ENCODE data around the gene GSTT4.

The GSTT4 gene

DNA sequence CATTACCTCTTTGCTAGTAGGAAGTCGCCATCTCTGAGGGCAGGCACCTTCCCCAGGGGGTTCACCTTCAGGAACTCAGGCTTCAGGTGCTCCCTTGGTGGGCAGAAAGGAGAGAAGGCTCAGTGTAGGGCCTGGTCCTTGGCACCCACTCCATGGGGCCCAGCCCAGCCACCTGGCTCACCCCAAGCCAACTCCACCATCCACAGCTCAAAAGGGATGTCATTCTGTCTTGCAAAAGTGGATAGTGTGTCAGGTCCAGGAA, 2.7 kb upstream of the GSTT4 start:
- TF ChIP-seq, protein P1, sequence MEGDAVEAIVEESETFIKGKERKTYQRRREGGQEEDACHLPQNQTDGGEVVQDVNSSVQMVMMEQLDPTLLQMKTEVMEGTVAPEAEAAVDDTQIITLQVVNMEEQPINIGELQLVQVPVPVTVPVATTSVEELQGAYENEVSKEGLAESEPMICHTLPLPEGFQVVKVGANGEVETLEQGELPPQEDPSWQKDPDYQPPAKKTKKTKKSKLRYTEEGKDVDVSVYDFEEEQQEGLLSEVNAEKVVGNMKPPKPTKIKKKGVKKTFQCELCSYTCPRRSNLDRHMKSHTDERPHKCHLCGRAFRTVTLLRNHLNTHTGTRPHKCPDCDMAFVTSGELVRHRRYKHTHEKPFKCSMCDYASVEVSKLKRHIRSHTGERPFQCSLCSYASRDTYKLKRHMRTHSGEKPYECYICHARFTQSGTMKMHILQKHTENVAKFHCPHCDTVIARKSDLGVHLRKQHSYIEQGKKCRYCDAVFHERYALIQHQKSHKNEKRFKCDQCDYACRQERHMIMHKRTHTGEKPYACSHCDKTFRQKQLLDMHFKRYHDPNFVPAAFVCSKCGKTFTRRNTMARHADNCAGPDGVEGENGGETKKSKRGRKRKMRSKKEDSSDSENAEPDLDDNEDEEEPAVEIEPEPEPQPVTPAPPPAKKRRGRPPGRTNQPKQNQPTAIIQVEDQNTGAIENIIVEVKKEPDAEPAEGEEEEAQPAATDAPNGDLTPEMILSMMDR (conservative IDR thresholded peaks at IDR 0.05; ENCODE audit: low read depth): no peak
- H3K27ac ChIP-seq: no peak overlapping the region
- POLR2A ChIA-PET (ENCODE audit: low non-redundant PET): no interaction called here
- CTCF ChIA-PET: no interaction called here
- no peak for DNase-seq (ENCODE audit: low spot score)

DNA sequence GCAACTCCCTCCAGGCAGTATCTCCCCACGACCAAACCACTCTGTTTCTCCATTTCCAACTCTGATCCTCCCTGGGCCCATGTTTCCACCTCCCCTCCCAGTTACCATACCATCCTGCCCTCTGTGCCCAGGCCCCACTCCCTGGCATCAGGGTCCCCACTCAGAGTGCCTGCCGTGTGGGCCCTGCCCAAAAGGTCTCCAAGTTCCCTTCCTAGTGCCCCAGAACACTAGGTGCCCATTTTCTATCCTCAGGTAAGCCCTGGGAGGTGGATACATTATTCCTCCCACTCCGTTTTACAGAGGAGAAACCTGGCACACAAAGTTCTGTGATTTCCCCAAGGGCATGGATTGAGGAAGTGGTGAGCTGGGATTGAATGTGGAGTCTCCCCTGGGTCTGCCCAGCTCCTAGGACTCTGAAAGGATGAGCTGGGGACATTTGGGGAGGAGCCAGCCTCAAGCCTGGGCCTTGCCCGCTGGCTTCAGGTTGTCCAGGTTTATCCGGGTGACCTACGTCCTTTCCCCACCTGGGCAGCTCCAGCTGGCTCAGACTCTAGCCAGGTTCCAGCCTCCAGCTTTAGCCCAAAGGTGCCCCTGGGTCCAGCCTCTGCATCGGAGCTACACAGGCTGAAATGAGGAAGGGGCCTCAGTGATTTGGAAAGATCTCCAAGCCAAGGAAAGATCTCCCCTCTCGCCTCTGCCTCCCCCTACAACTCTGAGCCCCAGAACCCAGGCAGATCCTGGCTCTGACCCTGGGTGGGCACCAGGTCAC, 2.2 kb upstream of the GSTT4 start:
- H3K27ac ChIP-seq: no peak overlapping the region
- ChIA-PET POLR2A (ENCODE audit: low non-redundant PET) (no interaction called here), CTCF (no interaction called here)
- DNase-seq (ENCODE audit: low spot score): no peak
- TF ChIP-seq, protein P1 (conservative IDR thresholded peaks at IDR 0.05; ENCODE audit: low read depth): no peak

DNA sequence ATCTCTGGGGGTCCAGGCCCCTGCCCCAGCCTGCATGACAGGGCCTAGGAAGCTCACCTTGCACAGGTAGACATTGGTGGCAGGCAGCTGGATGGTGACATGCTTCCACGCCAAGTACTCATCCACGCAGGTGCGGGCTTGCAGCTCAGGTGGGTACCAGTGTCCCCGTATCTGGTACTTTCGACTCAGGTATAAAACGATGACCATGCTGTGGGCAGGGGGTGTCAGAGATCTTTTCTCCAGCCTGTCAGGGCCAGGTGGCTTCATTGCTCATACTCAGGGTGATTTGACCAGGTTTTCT, 1.6 kb upstream of the GSTT4 start:
- H3K27ac ChIP-seq: no peak overlapping the region
- ChIA-PET CTCF (no interaction called here), POLR2A (ENCODE audit: low non-redundant PET) (no interaction called here)
- TF ChIP-seq, protein P1 (conservative IDR thresholded peaks at IDR 0.05; ENCODE audit: low read depth): no peak
- no peak for DNase-seq (ENCODE audit: low spot score)

DNA sequence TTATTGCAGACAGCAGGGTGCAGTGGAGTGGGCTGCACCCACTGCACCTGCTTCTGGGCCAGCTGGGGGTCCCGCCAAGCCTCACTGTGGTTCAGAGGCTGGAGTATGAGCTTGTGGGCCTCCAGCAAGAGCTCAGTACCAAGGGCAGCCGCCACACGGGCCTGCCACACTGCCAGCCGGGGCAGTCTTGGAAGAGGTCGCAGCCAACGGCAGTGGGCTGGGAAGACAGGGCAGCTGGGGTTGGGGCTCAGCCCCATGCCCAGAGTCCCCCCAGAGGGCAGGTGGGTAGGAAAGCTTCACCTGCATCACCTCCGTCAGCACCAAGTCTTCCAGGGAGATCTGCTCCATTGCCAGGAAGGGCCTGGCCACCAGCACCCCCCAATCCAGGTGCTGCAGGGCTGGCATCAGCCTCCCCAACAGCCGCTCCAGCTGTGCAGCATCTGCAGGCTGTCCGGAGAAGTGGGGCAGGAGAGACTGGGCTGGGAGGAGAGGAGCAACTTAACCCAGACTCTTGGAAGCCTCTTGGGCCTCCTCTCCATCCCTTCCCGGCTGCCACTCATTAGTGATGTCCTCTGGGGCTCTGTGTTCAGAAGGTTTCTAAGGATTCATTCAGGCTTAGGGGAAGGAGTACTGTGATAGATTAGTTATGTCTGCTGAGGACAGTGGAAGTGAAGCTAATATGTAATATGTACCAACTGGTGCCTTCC, 1.1 kb upstream of the GSTT4 start:
- TF ChIP-seq, protein P1 (conservative IDR thresholded peaks at IDR 0.05; ENCODE audit: low read depth): no peak
- DNase-seq (ENCODE audit: low spot score): no peak
- no peak overlapping the region for H3K27ac ChIP-seq
- POLR2A ChIA-PET (ENCODE audit: low non-redundant PET): no interaction called here
- CTCF ChIA-PET: no interaction called here

DNA sequence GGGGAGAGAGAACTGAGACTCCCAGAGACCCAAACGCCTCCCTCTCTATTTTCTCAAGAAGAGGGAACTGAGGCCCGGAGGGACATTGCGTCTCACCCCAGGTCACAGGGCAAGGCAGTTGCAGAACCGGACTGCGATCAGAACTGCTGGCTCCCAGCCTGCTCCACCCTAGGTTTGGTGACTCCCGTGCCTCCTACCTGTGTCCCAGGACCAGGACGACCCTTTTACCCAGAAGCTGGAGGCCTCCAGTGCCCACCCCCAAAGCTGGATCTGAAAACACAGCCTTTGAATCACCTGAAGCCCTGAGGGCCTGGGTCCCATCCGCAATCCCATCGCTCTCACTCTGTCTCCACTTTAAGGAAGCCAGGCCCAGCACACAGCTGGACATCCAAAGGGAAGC, 1.4 kb downstream of the GSTT4 start:
- CTCF ChIA-PET: no interaction called here

DNA sequence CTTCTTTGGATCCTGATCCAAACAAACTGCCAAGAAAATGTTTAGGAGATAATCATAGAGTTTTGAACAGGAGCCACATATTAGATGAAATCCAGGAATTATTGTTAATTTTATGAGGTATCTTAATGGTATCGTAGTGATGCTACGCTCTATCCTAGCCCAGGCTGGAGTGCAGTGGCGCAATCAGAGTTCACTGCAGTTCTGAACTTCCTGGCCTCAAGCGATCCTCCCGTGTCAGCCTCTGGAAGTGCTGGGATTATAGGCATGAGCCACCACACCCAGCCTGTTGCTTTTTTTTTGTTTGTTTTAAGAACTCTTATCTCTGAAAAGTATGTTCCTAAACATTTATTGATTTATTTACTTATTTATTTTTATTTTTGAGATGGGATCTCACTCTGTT, 2.4 kb downstream of the GSTT4 start:
- ChIA-PET CTCF (interaction anchor here (0.7 kb wide), 1 partner anchor 26 kb away, joined by 3 read pairs; no protein-coding TSS in a partner anchor), POLR2A (ENCODE audit: low non-redundant PET) (no interaction called here)
- TF ChIP-seq, protein P1 (conservative IDR thresholded peaks at IDR 0.05; ENCODE audit: low read depth): no peak
- H3K27ac ChIP-seq: no peak overlapping the region
- DNase-seq (ENCODE audit: low spot score): peak; percentile 5

More for the DNA sequence above, 1.4 kb downstream of the GSTT4 start:
- POLR2A ChIA-PET (ENCODE audit: low non-redundant PET): no interaction called here
- H3K27ac ChIP-seq: no peak overlapping the region
- TF ChIP-seq, protein P1 (conservative IDR thresholded peaks at IDR 0.05; ENCODE audit: low read depth): no peak
- DNase-seq (ENCODE audit: low spot score): no peak

Measured in RWPE1 (cell line).